PC-9 (cell line): Measurements from ENCODE around the gene RSPH4A.

Experiments used
- EZH2 ChIP-seq: fragments of 200-600 bp; sonication (generic); IDR thresholded peaks from 2 replicates; pipeline ENCODE4 v1.8.0; 2017; ENCODE audit warnings: antibody characterized with exemption, low read depth
- TF ChIP-seq, protein P1 (sequence below): fragments of 200-600 bp; sonication (generic); conservative IDR thresholded peaks from 2 replicates; pipeline ENCODE4 v1.6.1; 2017; ENCODE audit warnings: mixed run types, antibody characterized with exemption, mild to moderate bottlenecking, moderate library complexity

DNA sequence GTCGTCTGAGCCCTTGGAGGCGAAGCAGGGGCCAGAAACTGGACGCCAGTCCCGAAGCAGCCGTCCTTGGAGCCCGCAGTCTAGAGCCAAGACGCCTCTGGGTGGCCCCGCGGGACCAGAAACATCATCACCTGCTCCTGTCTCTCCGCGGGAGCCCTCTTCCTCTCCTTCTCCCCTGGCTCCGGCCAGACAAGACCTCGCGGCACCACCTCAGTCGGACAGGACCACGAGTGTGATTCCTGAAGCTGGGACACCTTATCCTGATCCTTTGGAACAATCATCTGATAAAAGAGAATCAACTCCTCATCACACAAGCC is 416 bp downstream of the RSPH4A start:
- TF ChIP-seq, protein P1, sequence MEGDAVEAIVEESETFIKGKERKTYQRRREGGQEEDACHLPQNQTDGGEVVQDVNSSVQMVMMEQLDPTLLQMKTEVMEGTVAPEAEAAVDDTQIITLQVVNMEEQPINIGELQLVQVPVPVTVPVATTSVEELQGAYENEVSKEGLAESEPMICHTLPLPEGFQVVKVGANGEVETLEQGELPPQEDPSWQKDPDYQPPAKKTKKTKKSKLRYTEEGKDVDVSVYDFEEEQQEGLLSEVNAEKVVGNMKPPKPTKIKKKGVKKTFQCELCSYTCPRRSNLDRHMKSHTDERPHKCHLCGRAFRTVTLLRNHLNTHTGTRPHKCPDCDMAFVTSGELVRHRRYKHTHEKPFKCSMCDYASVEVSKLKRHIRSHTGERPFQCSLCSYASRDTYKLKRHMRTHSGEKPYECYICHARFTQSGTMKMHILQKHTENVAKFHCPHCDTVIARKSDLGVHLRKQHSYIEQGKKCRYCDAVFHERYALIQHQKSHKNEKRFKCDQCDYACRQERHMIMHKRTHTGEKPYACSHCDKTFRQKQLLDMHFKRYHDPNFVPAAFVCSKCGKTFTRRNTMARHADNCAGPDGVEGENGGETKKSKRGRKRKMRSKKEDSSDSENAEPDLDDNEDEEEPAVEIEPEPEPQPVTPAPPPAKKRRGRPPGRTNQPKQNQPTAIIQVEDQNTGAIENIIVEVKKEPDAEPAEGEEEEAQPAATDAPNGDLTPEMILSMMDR = no peak
- no peak for TF ChIP-seq EZH2
